IMR-90 (cell line): ENCODE results near the gene TMEM139. TPM values are rescaled to one million over a fixed set of nuclear protein-coding genes. Genes with fewer than 3 reads are reported as not detected.

ENCODE experiments used
- ATAC-seq: fragments of 200-7000 bp; cut with Tn5 transposase; 2 replicates; pipeline ENCODE4 v1.9.1; 2020; ENCODE audit warnings: low read depth, mild to moderate bottlenecking, moderate library complexity
- BruUV-seq: library from RNA; stranded (reverse); fragments of 400-500 nt; replicated peaks from 2 replicates; lab custom pipeline; 2021; lab: Mats Ljungman, UMichigan
- CTCF ChIA-PET: fragments of 300-600 bp; formaldehyde crosslinking; extraction: SDS; loops from one replicate; lab custom pipeline; 2021; ENCODE audit warnings: antibody characterized with exemption; lab: Yijun Ruan, JAX
- POLR2A ChIA-PET: fragments of 300-600 bp; sonication (Branson Sonifier 250); formaldehyde crosslinking; loops from one replicate; lab custom pipeline; 2022; ENCODE audit warnings: antibody characterized with exemption; ENCODE audit not compliant: unreplicated experiment; lab: Charles Lee
- DNase-seq: peaks from one replicate; pipeline ENCODE4 v3.0.0; 2013
- H2AFZ ChIP-seq: replicated peaks from 2 replicates; pipeline ENCODE3; 2013; ENCODE audit warnings: low read length, mild to moderate bottlenecking; ENCODE audit not compliant: poor library complexity
- H2AK5ac ChIP-seq: 2 replicates; pipeline ENCODE4 v1.6.1; 2013; ENCODE audit warnings: low read depth, low read length, inconsistent platforms
- H2AK9ac ChIP-seq: replicated peaks from 2 replicates; pipeline ENCODE3; 2013; ENCODE audit warnings: mild to moderate bottlenecking, low read depth, low read length, moderate library complexity; ENCODE audit not compliant: poor library complexity
- H2BK120ac ChIP-seq: 2 replicates; pipeline ENCODE4 v1.6.1; 2013; ENCODE audit warnings: low read depth, low read length, inconsistent platforms
- H2BK15ac ChIP-seq: 3 replicates; pipeline ENCODE4 v1.6.1; 2013; ENCODE audit warnings: low read depth, low read length, inconsistent platforms
- H2BK20ac ChIP-seq: 2 replicates; pipeline ENCODE4 v1.6.1; 2013; ENCODE audit warnings: low read depth, mild to moderate bottlenecking, inconsistent platforms, low read length, moderate library complexity
- H2BK5ac ChIP-seq: 2 replicates; pipeline ENCODE4 v1.6.1; 2013; ENCODE audit warnings: mild to moderate bottlenecking, low read depth, low read length, inconsistent platforms; ENCODE audit not compliant: poor library complexity, severe bottlenecking
- H3K14ac ChIP-seq: replicated peaks from 2 replicates; pipeline ENCODE4 v1.6.1; 2013; ENCODE audit warnings: low read depth, low read length, inconsistent platforms
- H3K18ac ChIP-seq: 2 replicates; pipeline ENCODE4 v1.6.1; 2013; ENCODE audit warnings: low read depth, low read length, control low read depth
- H3K23ac ChIP-seq: 2 replicates; pipeline ENCODE4 v1.6.1; 2013; ENCODE audit warnings: low read depth, low read length, inconsistent platforms
- H3K27ac ChIP-seq: 2 replicates; pipeline ENCODE4 v1.5.1; 2013; ENCODE audit warnings: mild to moderate bottlenecking, control low read depth, low read length; ENCODE audit not compliant: insufficient read depth
- H3K27me3 ChIP-seq: 2 replicates; pipeline ENCODE4 v1.6.1; 2013; ENCODE audit warnings: low read length; ENCODE audit not compliant: control insufficient read depth, insufficient read depth
- H3K36me3 ChIP-seq: 2 replicates; pipeline ENCODE4 v1.6.1; 2013; ENCODE audit warnings: low read length, mixed read lengths; ENCODE audit not compliant: control insufficient read depth, insufficient read depth
- H3K4ac ChIP-seq: 2 replicates; pipeline ENCODE4 v1.6.1; 2013; ENCODE audit warnings: low read depth, low read length, inconsistent platforms
- H3K4me1 ChIP-seq: 2 replicates; pipeline ENCODE4 v1.6.1; 2013; ENCODE audit warnings: low read length, mixed read lengths; ENCODE audit not compliant: control insufficient read depth, insufficient read depth
- H3K4me2 ChIP-seq: 2 replicates; pipeline ENCODE4 v1.6.1; 2013; ENCODE audit warnings: low read depth, mild to moderate bottlenecking, control low read depth, low read length, moderate library complexity
- H3K4me3 ChIP-seq: 2 replicates; pipeline ENCODE4 v1.5.1; 2013; ENCODE audit warnings: low read depth, mild to moderate bottlenecking, control low read depth, low read length, moderate library complexity; ENCODE audit not compliant: insufficient read depth
- H3K56ac ChIP-seq: 2 replicates; pipeline ENCODE4 v1.6.1; 2013; ENCODE audit warnings: low read length, inconsistent platforms; ENCODE audit not compliant: insufficient read depth; ENCODE audit errors: extremely low read depth
- H3K79me1 ChIP-seq, 2 experiments: 2 replicates each; pipeline ENCODE4 v1.6.1; 2013; ENCODE audit warnings: low read length in 2 of 2, inconsistent platforms in 1 of 2, low read depth in 1 of 2
- H3K9ac ChIP-seq: 2 replicates; pipeline ENCODE4 v1.6.1; 2013; ENCODE audit warnings: low read depth, low read length, control low read depth
- H3K9me1 ChIP-seq: 2 replicates; pipeline ENCODE4 v1.6.1; 2013; ENCODE audit warnings: low read length, inconsistent platforms; ENCODE audit not compliant: insufficient read depth
- H3K9me3 ChIP-seq: 2 replicates; pipeline ENCODE4 v1.6.1; 2013; ENCODE audit warnings: low read length; ENCODE audit not compliant: control insufficient read depth, insufficient read depth
- H4K20me1 ChIP-seq: 2 replicates; pipeline ENCODE4 v1.6.1; 2013; ENCODE audit warnings: low read length, inconsistent platforms; ENCODE audit not compliant: insufficient read depth
- H4K5ac ChIP-seq: 2 replicates; pipeline ENCODE4 v1.6.1; 2013; ENCODE audit warnings: mild to moderate bottlenecking, low read depth, low read length, control low read depth
- H4K8ac ChIP-seq, 2 experiments: 2 replicates each; pipeline ENCODE4 v1.6.1; 2013; ENCODE audit warnings: low read depth in 2 of 2, low read length in 2 of 2, control low read depth in 1 of 2, inconsistent platforms in 1 of 2
- H4K91ac ChIP-seq: 2 replicates; pipeline ENCODE4 v1.6.1; 2013; ENCODE audit warnings: low read depth, low read length, inconsistent platforms; ENCODE audit not compliant: insufficient read depth
- CEBPB ChIP-seq: IDR thresholded peaks from 2 replicates; pipeline ENCODE4 v1.6.1; 2012; ENCODE audit warnings: low read depth, low read length, improper control_type of control experiment
- MAZ ChIP-seq: IDR thresholded peaks from 2 replicates; pipeline ENCODE4 v1.6.1; 2012; ENCODE audit warnings: low read depth, mild to moderate bottlenecking, low read length, improper control_type of control experiment, moderate library complexity, borderline replicate concordance
- POLR2A ChIP-seq: IDR thresholded peaks from 2 replicates; pipeline ENCODE4 v1.6.1; 2012; ENCODE audit warnings: mild to moderate bottlenecking, low read depth, low read length
- WGBS, 2 experiments: methylation state at CpG; one replicate each; pipeline versions ENCODE4 v1.1.5 to v1.1.7; 2013; ENCODE audit warnings: missing lambda C conversion rate in 2 of 2; ENCODE audit not compliant: insufficient read length in 1 of 2; ENCODE audit errors: extremely low coverage in 2 of 2; 5-methylcytosine and 5-hydroxymethylcytosine counted together
- dilution Hi-C: fragments of 300-500 bp; cut with HindIII; formaldehyde crosslinking; loops from one replicate; pipeline ENCODE4 v1.14.3; 2018; ENCODE audit warnings: low sequenced_read_pairs; ENCODE audit not compliant: unreplicated experiment
- in situ Hi-C: fragments of 300-500 bp; cut with MboI; formaldehyde crosslinking; loops from 3 replicates; pipeline ENCODE4 v1.14.3; 2019; ENCODE audit warnings: low sequenced_read_pairs, inconsistent platforms, mixed read lengths
- intact Hi-C: fragments of 100-400 bp; cut with micrococcal nuclease; formaldehyde crosslinking; loops from 2 replicates; pipeline ENCODE4 v1.10.0; 2022
- microRNA-seq, 2 experiments: library from miRNA; stranded (forward) in 1 of 2; unstranded in 1 of 2; fragments of 10-50 nt in 1 of 2; fragments of <30 nt in 1 of 2; gene quantifications in 1 of 2; microRNA quantifications in 1 of 2; one replicate each; pipeline versions ENCODE3 to v1.1.0; 2013 to 2020; ENCODE audit not compliant: insufficient read depth in 1 of 2, insufficient read length in 1 of 2, unreplicated experiment in 1 of 2
- polyA plus RNA-seq, 3 experiments: library from polyadenylated mRNA; depleted of rRNA; stranded (reverse); fragments of >200 nt; gene quantifications; 2 replicates each; pipeline ENCODE4 v1.2.3, GENCODE V29; 2012; ENCODE audit warnings: low replicate concordance in 1 of 3
- small RNA-seq, 5 experiments: library from RNA; depleted of rRNA; stranded (forward); fragments of <200 nt; gene quantifications; one replicate each; pipeline ENCODE3, GENCODE V24; 2012
- total RNA-seq: library from RNA; depleted of rRNA; stranded (reverse); fragments of >200 nt; gene quantifications from 2 replicates; pipeline ENCODE4 v1.2.3, GENCODE V29; 2012; rRNA removed
- TF ChIP-seq, protein P1 (sequence below): fragments of 150-350 bp; IDR thresholded peaks from 2 replicates; pipeline ENCODE4 v1.6.1; 2017; ENCODE audit warnings: mild to moderate bottlenecking, antibody characterized with exemption, low read length, low read depth

The TMEM139 gene
- total and polyA plus RNA-seq, 2 of the 4 experiments (the other 2 are of a cell fraction) = 0.07 TPM; not detected in 1

GRCh38 chr7:143337216-143337615, 52.5 kb downstream of the TMEM139 start:
- Histone ChIP-seq H3K14ac (no peak overlapping the region), H3K4me2 (no peak overlapping the region), H3K4me3 (no peak overlapping the region), H3K4ac (no peak overlapping the region), H2BK5ac (no peak overlapping the region), H3K23ac (no peak overlapping the region), H4K91ac (no peak overlapping the region), H3K56ac (no peak overlapping the region), H3K9me1 (no peaks in the 10 kb centered on the region), H4K8ac (no peak overlapping the region), H3K36me3 (no peaks in the 10 kb centered on the region), H4K5ac (no peak overlapping the region), H3K27ac (no peak overlapping the region), H3K9me3 (no peaks in the 10 kb centered on the region), H2AK5ac (no peak overlapping the region), H4K20me1 (no peaks in the 10 kb centered on the region), H2AFZ (no peak overlapping the region), H3K79me1 (no peaks in the 10 kb centered on the region), H2BK20ac (no peak overlapping the region), H3K4me1 (no peaks in the 10 kb centered on the region), H2BK15ac (no peak overlapping the region), H3K27me3 (peaks cover 10% of the 10 kb centered on the region), H3K18ac (no peak overlapping the region), H2BK120ac (no peak overlapping the region), H2AK9ac (no peak overlapping the region), H3K9ac (no peak overlapping the region)
- ATAC-seq (no peak), DNase-seq (no peak)
- POLR2A ChIA-PET = no interaction called here
- intact Hi-C loops (no loop called here), dilution Hi-C loops (no loop called here), in situ Hi-C loops (no loop called here)
- no CpG with 5 or more reads among the region's 3 CpGs for WGBS, 2 experiments
- no TSS peak for BruUV-seq
- CTCF ChIA-PET = interaction anchor here (1.3 kb wide), 1 partner anchor 13 kb away, joined by 3 read pairs; no protein-coding TSS in a partner anchor
- TF ChIP-seq POLR2A = no peak
- no peak for TF ChIP-seq MAZ
- no peak for TF ChIP-seq CEBPB
- TF ChIP-seq, protein P1, sequence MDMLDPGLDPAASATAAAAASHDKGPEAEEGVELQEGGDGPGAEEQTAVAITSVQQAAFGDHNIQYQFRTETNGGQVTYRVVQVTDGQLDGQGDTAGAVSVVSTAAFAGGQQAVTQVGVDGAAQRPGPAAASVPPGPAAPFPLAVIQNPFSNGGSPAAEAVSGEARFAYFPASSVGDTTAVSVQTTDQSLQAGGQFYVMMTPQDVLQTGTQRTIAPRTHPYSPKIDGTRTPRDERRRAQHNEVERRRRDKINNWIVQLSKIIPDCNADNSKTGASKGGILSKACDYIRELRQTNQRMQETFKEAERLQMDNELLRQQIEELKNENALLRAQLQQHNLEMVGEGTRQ = no peak

Small RNA genes lying within 50 kb of the gene (microRNA-seq; reads per million reads assigned to microRNA genes)
- gene RN7SL481P (ENCODE audit: insufficient read depth, insufficient read length) = not detected
- not detected for gene RN7SL535P (ENCODE audit: insufficient read depth, insufficient read length)

Small RNA genes lying within 50 kb of the gene (small RNA-seq; reads per million reads assigned to genes)
- gene RN7SL481P (0 reads per million in 5 experiments), gene RN7SL535P (0 reads per million in 5 experiments)

Other genes starting within 250 kb of the TMEM139 start
- not detected in 2 replicates for gene OR6V1, start 232.6 kb upstream of the TMEM139 start, total RNA-seq
- gene OR6V1, start 232.6 kb upstream of the TMEM139 start, polyA plus RNA-seq (2012; rRNA removed) = not detected in 2 replicates
- not detected in 2 replicates for gene PIP, start 152.9 kb upstream of the TMEM139 start, total RNA-seq
- not detected in 2 replicates for gene PIP, start 152.9 kb upstream of the TMEM139 start, polyA plus RNA-seq (2012; rRNA removed)
- not detected in 2 replicates for gene TAS2R39, start 101.5 kb upstream of the TMEM139 start, total RNA-seq
- gene TAS2R39, start 101.5 kb upstream of the TMEM139 start, polyA plus RNA-seq (2012; rRNA removed) = not detected in 2 replicates
- gene TAS2R40, start 62.9 kb upstream of the TMEM139 start, total RNA-seq = not detected in 2 replicates
- gene TAS2R40, start 62.9 kb upstream of the TMEM139 start, polyA plus RNA-seq (2012; rRNA removed) = not detected in 2 replicates
- 60.0 and 64.9 TPM in 2 replicates for gene GSTK1, start 21.5 kb upstream of the TMEM139 start, total RNA-seq
- gene GSTK1, start 21.5 kb upstream of the TMEM139 start, polyA plus RNA-seq (2012; rRNA removed) = 109 and 111 TPM in 2 replicates
- gene CASP2, start 3.4 kb downstream of the TMEM139 start, total RNA-seq = 18.6 and 25.6 TPM in 2 replicates
- 14.3 and 15.4 TPM in 2 replicates for gene CASP2, start 3.4 kb downstream of the TMEM139 start, polyA plus RNA-seq (2012; rRNA removed)
- gene CLCN1, start 31.2 kb downstream of the TMEM139 start, total RNA-seq = not detected in 2 replicates
- gene CLCN1, start 31.2 kb downstream of the TMEM139 start, polyA plus RNA-seq (2012; rRNA removed) = not detected in 2 replicates
- 2.5 and 3.4 TPM in 2 replicates for gene FAM131B, start 77.8 kb downstream of the TMEM139 start, total RNA-seq
- gene FAM131B, start 77.8 kb downstream of the TMEM139 start, polyA plus RNA-seq (2012; rRNA removed) = 3.7 and 4.3 TPM in 2 replicates
- 22.6 and 25.0 TPM in 2 replicates for gene ZYX, start 96.4 kb downstream of the TMEM139 start, total RNA-seq
- 291 and 334 TPM in 2 replicates for gene ZYX, start 96.4 kb downstream of the TMEM139 start, polyA plus RNA-seq (2012; rRNA removed)
- not detected in 2 replicates for gene EPHA1, start 123.9 kb downstream of the TMEM139 start, total RNA-seq
- gene EPHA1, start 123.9 kb downstream of the TMEM139 start, polyA plus RNA-seq (2012; rRNA removed) = 0.10 TPM in 1 of 2 replicates, not detected in the other
- gene TAS2R60, start 158.5 kb downstream of the TMEM139 start, total RNA-seq = not detected in 2 replicates
- gene TAS2R60, start 158.5 kb downstream of the TMEM139 start, polyA plus RNA-seq (2012; rRNA removed) = not detected in 2 replicates
- not detected in 2 replicates for gene TAS2R41, start 192.9 kb downstream of the TMEM139 start, total RNA-seq
- not detected in 2 replicates for gene TAS2R41, start 192.9 kb downstream of the TMEM139 start, polyA plus RNA-seq (2012; rRNA removed)